Esophagus (tissue), 2 donors: Measurements from ENCODE around the gene NCSTN. TPM values are rescaled to one million over a fixed set of nuclear protein-coding genes. Genes with fewer than 3 reads are reported as not detected.

ENCODE experiments used
- polyA plus RNA-seq, 2 donors: library from polyadenylated mRNA; stranded (reverse); fragments of 200-250 nt; gene quantifications; one replicate each; pipeline ENCODE4 v1.2.3, GENCODE V29; 2013
- donor health status: healthy with polysubstance abuse.
- donor health status: Bipolar disorder and iron deficiency.

NCSTN gene
- polyA plus RNA-seq, 2 donors, result 34.2 to 34.9 TPM

Other genes starting within 250 kb of the NCSTN start
- 10 to 100 TPM; 12.6 to 16.1 TPM for gene IGSF8, start 244.8 kb upstream of the NCSTN start, polyA plus RNA-seq
- gene ATP1A2, start 227.6 kb upstream of the NCSTN start, polyA plus RNA-seq, result 1 to 10 TPM; 3.4 to 4.3 TPM
- gene ATP1A4, start 191.8 kb upstream of the NCSTN start, polyA plus RNA-seq, result under 1 TPM in 1 of 2 donors, not detected in 1; 0.06 TPM
- under 1 TPM; 0.14 to 0.35 TPM for gene CASQ1, start 152.8 kb upstream of the NCSTN start, polyA plus RNA-seq
- 100 to 1,000 TPM; 152 to 159 TPM for gene PEA15, start 138.0 kb upstream of the NCSTN start, polyA plus RNA-seq
- 10 to 100 TPM; 47.8 to 55.0 TPM for gene DCAF8, start 80.8 kb upstream of the NCSTN start, polyA plus RNA-seq
- gene PEX19, start 58.2 kb upstream of the NCSTN start, polyA plus RNA-seq, result 10 to 100 TPM in 1 of 2 donors, 1 to 10 TPM in 1; 8.1 to 20.1 TPM
- 10 to 100 TPM; 45.1 to 51.1 TPM for gene COPA, start 133 bp upstream of the NCSTN start, polyA plus RNA-seq
- under 1 TPM; 0.08 to 0.09 TPM for gene NHLH1, start 23.7 kb downstream of the NCSTN start, polyA plus RNA-seq
- 1 to 10 TPM; 4.5 to 6.8 TPM for gene VANGL2, start 57.2 kb downstream of the NCSTN start, polyA plus RNA-seq
- 1 to 10 TPM in 1 of 2 donors, under 1 TPM in 1; 0.55 to 1.4 TPM for gene SLAMF6, start 179.9 kb downstream of the NCSTN start, polyA plus RNA-seq
- under 1 TPM; 0.26 to 0.29 TPM for gene CD84, start 236.1 kb downstream of the NCSTN start, polyA plus RNA-seq